ENCODE measurements around the gene PTPRD. TPM values are rescaled to one million over a fixed set of nuclear protein-coding genes. Genes with fewer than 3 reads are reported as not detected.

PTPRD gene
- total RNA-seq, 1 experiment from 2014 or later: 70.1 TPM

GRCh38 chr9:8287501-8287900 is 2325.3 kb downstream of the PTPRD start:
- CTCF ChIA-PET: no interaction called here
- Histone ChIP-seq H3K4me1 (peaks cover 31% of the 10 kb centered on the region), H3K9me3 (no peaks in the 10 kb centered on the region), H3K4me3 (ENCODE audit: low read depth, low read length) (no peak overlapping the region), H3K27me3 (replicated peaks; ENCODE audit: control insufficient read depth, insufficient read depth, low read length) (no peaks in the 10 kb centered on the region), H3K36me3 (ENCODE audit: control insufficient read depth, insufficient read depth, low read length) (no peaks in the 10 kb centered on the region)
- no peaks in the 10 kb centered on the region for H3K9me3 Mint-ChIP-seq (ENCODE audit: unreplicated experiment)
- H3K36me3 Mint-ChIP-seq (ENCODE audit: insufficient read depth, unreplicated experiment): no peaks in the 10 kb centered on the region
- H3K4me3 Mint-ChIP-seq (ENCODE audit: unreplicated experiment): no peak overlapping the region
- H3K27ac Mint-ChIP-seq (ENCODE audit: unreplicated experiment): peak overlapping the region; percentile 76
- no TSS peak for BruUV-seq (replicated peaks)
- no peaks in the 10 kb centered on the region for H3K27me3 Mint-ChIP-seq (ENCODE audit: insufficient read depth, unreplicated experiment)
- peaks cover 14% of the 10 kb centered on the region for H3K4me1 Mint-ChIP-seq (ENCODE audit: low read depth, unreplicated experiment)
- TF ChIP-seq CTCF (IDR thresholded peaks at IDR 0.05; ENCODE audit: insufficient read depth in 1 of 2, low read depth in 1 of 2, low read length in 1 of 2, severe bottlenecking in 1 of 2, unreplicated experiment in 1 of 2): no peak
- intact Hi-C loops (cut with micrococcal nuclease; ENCODE audit: unreplicated experiment): loop anchor here (1.0 to 5.0 kb wide), 2 partner anchors 50 to 95 kb away; no protein-coding TSS in a partner anchor
- DNase-seq: peak; percentile 47 to 59
- POLR2A ChIA-PET: no interaction called here

DNA sequence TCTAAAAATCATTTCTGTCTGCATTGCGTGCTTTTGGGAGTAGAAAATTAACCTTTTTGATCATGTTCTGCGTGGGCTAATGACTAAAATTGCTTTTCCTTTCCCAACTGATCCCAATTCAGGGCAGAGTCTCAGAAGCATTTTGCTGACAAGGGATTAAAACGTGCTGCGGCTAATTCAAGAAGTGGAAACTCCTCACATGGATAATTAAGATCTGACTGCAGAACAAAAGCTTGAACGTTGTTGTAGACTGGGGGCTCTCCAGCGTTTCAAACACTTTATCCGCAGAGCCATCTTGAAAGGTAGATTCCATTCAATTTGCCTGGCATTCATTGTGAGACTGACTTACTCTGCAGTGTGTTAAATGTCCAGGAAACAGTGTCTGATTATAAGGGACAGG is 2327.9 kb downstream of the PTPRD start:
- H3K9me3 Mint-ChIP-seq (ENCODE audit: unreplicated experiment): no peaks in the 10 kb centered on the region
- H3K4me1 Mint-ChIP-seq (ENCODE audit: low read depth, unreplicated experiment): peaks cover 13% of the 10 kb centered on the region
- peaks cover 31% of the 10 kb centered on the region for H3K4me1 ChIP-seq
- H3K36me3 ChIP-seq (ENCODE audit: control insufficient read depth, insufficient read depth, low read length): no peaks in the 10 kb centered on the region
- no peak for DNase-seq
- no peaks in the 10 kb centered on the region for H3K27me3 Mint-ChIP-seq (ENCODE audit: insufficient read depth, unreplicated experiment)
- no peak overlapping the region for H3K27ac Mint-ChIP-seq (ENCODE audit: unreplicated experiment)
- no peak for TF ChIP-seq CTCF (IDR thresholded peaks at IDR 0.05; ENCODE audit: insufficient read depth in 1 of 2, low read depth in 1 of 2, low read length in 1 of 2, severe bottlenecking in 1 of 2, unreplicated experiment in 1 of 2)
- H3K9me3 ChIP-seq: no peaks in the 10 kb centered on the region
- ChIA-PET POLR2A (no interaction called here), CTCF (no interaction called here)
- no peak overlapping the region for H3K4me3 Mint-ChIP-seq (ENCODE audit: unreplicated experiment)
- no peak overlapping the region for H3K4me3 ChIP-seq (ENCODE audit: low read depth, low read length)
- BruUV-seq (replicated peaks): no TSS peak
- no peaks in the 10 kb centered on the region for H3K36me3 Mint-ChIP-seq (ENCODE audit: insufficient read depth, unreplicated experiment)
- intact Hi-C loops (cut with micrococcal nuclease; ENCODE audit: unreplicated experiment): loop anchor here (5.0 kb wide), 1 partner anchor 52 kb away; no protein-coding TSS in a partner anchor
- no peaks in the 10 kb centered on the region for H3K27me3 ChIP-seq (replicated peaks; ENCODE audit: control insufficient read depth, insufficient read depth, low read length)

DNA sequence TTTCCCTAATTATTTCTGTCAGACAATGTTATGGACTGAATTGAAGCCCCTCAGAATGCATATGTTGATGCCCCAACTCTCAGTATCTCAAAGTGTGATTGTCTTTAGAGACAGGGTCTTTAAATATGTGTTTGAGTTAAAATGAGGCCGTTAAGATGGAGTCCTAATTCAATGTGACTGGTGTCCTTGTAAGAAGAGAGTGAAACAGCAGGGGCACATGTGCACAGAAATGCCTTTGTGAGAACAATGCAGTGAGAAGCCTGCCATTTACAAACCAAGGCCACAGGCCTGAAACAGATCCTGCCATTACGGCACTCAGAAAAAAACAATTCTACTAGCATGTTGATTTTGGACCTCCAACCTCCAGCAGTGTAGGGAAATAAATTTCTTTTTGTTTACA is 2330.3 kb downstream of the PTPRD start:
- TF ChIP-seq CTCF (IDR thresholded peaks at IDR 0.05; ENCODE audit: insufficient read depth in 1 of 2, low read depth in 1 of 2, low read length in 1 of 2, severe bottlenecking in 1 of 2, unreplicated experiment in 1 of 2): no peak
- Histone ChIP-seq H3K4me3 (ENCODE audit: low read depth, low read length) (no peak overlapping the region), H3K9me3 (no peaks in the 10 kb centered on the region), H3K36me3 (ENCODE audit: control insufficient read depth, insufficient read depth, low read length) (no peaks in the 10 kb centered on the region), H3K27me3 (replicated peaks; ENCODE audit: control insufficient read depth, insufficient read depth, low read length) (no peaks in the 10 kb centered on the region), H3K4me1 (peaks cover 14% of the 10 kb centered on the region)
- Mint-ChIP-seq H3K4me3 (ENCODE audit: unreplicated experiment) (no peak overlapping the region), H3K27ac (ENCODE audit: unreplicated experiment) (no peak overlapping the region), H3K9me3 (ENCODE audit: unreplicated experiment) (no peaks in the 10 kb centered on the region), H3K4me1 (ENCODE audit: low read depth, unreplicated experiment) (peaks cover 7% of the 10 kb centered on the region), H3K27me3 (ENCODE audit: insufficient read depth, unreplicated experiment) (no peaks in the 10 kb centered on the region), H3K36me3 (ENCODE audit: insufficient read depth, unreplicated experiment) (no peaks in the 10 kb centered on the region)
- BruUV-seq (replicated peaks): no TSS peak
- ChIA-PET POLR2A (no interaction called here), CTCF (no interaction called here)
- no peak for DNase-seq
- intact Hi-C loops (cut with micrococcal nuclease; ENCODE audit: unreplicated experiment): no loop called here
